ENCODE results near the gene HCN4.

HCN4 gene

DNA sequence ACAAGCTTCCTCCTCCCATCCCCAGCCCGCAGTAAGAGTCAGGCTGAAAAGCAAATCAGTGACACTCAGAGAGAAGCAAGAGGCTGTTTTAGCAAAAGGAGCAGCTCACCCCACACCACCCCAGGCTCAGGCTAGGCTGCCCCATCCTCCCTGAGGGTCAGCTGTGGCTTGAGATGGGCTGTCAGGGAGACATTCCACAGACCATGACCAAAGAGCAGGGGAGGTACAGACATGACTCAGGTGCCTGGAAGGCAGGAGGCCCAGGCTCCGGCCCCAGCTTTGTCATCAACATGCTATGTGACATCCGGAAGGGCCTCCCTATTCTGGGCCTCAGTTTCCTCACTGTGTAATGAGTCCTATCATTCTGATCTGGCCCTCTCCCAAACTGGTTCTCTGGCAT lies 24.7 kb downstream of the HCN4 start:
- peaks cover 15% of the 10 kb centered on the region for H3K9me3 Mint-ChIP-seq
- peaks cover 3% of the 10 kb centered on the region for H3K27me3 Mint-ChIP-seq
- no peak overlapping the region for H3K4me3 Mint-ChIP-seq
- no peaks in the 10 kb centered on the region for H3K36me3 Mint-ChIP-seq (ENCODE audit: low read depth)
- no peak overlapping the region for H3K27ac Mint-ChIP-seq
- no peaks in the 10 kb centered on the region for H3K4me1 Mint-ChIP-seq (ENCODE audit: low read depth)

DNA sequence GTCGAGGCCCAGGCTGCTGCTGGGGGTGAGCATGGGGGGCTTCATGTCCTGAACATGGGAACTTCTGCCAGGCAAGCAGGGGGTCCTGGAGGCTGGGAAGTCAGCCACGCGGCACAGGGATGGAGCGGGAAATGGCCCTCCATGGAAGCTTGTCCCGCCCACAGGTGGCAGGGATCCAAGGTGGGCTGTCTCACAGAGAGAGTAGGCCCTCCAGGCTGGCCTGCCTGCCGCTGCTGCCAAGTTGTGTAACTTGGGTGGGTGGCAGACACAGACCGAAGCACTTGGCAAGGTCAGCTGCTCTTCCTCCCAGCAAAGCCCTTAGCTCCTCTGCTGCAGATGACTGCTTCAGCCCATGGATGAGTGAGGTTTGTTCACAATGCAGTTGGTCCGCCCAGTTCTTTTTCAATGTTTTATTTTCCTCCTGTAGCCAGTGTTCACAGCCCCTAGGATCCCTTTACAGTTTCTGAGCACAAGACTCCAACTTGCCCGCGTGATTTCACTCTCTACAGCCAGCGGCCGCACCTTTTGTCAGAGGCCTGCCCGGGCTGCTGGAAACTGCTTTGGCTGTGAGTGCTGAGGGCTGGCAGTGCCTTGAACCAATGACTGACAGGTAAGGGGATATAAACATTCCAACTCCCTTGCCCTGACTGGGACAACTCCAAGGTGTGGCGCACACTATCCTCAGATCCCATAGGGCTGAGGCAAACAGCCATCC lies 26.7 kb downstream of the HCN4 start:
- Mint-ChIP-seq H3K36me3 (ENCODE audit: low read depth) (no peaks in the 10 kb centered on the region), H3K4me1 (ENCODE audit: low read depth) (no peaks in the 10 kb centered on the region), H3K27me3 (peaks cover 3% of the 10 kb centered on the region), H3K27ac (no peak overlapping the region), H3K4me3 (no peak overlapping the region), H3K9me3 (peaks cover 11% of the 10 kb centered on the region)

DNA sequence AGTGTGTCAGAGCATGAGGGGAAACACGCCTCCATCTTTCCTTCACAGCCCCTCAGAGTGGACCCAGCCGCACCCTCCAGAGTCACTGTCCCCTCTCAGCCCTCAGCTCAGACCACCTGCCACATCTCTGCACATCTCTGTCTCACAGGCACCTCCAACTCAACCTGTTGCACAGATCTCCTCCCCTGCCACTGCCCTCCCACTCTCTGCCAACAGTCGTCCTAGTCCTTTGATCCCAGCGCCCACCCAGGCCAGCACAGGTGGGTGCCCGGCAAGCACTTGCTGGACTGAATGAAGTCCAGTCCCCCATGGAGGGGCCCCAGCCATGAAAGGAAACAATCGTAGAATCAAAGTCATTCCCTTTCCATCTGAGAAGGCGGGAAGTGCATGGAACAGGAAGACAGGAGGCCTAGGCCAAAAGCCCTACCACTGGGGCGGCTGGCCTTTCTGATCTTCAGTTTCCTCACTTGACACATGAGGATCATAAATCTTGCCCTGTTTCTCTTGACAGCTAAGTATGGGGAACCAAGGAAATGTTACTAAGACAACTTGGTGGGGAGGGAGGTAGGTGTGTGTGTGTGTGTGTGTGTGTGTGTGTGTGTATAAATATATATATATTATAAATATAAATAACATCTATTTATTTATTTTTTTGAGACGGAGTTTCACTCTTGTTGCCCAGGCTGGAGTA lies 28.1 kb downstream of the HCN4 start:
- Mint-ChIP-seq H3K4me3 (no peak overlapping the region), H3K27ac (no peak overlapping the region), H3K4me1 (ENCODE audit: low read depth) (no peaks in the 10 kb centered on the region), H3K36me3 (ENCODE audit: low read depth) (no peaks in the 10 kb centered on the region), H3K27me3 (no peaks in the 10 kb centered on the region), H3K9me3 (peaks cover 11% of the 10 kb centered on the region)

DNA sequence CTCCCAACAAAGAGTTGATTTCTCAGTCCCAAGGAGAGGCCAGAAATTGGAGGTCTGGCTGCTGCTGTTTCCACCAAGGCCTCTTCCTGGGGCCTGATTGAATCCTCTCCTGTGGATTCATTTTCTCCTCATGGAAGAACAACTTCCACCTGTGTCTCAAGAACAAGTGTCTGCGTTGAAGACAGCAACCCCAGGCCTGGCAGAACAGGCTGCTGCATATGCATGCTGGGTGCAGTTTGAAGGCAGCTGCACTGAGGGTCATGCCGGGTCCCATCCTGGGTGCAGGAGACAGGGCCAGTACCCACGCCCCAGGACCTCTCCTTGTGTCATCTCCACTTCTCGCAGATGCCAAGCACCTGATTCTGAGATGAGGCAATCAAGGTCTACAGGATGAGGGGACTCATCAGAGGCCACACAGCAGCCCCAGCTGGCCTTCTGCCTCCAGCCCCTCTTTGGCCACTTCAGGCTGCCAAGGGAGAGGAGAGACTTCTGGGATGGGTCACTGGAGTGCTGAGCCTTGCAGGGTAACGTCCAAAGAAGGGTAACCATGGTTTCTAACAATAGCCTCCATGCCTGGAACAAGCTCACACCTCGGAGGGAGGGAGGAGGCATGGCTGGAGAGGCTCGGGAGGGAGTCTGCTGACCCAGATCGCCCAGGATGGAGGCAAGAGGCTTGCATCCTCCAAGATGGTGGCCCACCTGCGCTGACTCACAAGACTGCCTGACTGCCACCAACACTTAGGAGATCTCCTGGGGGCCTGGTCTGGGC lies 30.0 kb downstream of the HCN4 start:
- H3K27ac Mint-ChIP-seq, result no peak overlapping the region
- H3K4me1 Mint-ChIP-seq (ENCODE audit: low read depth), result no peaks in the 10 kb centered on the region
- H3K9me3 Mint-ChIP-seq, result peaks cover 9% of the 10 kb centered on the region
- H3K36me3 Mint-ChIP-seq (ENCODE audit: low read depth), result no peaks in the 10 kb centered on the region
- no peak overlapping the region for H3K4me3 Mint-ChIP-seq
- no peaks in the 10 kb centered on the region for H3K27me3 Mint-ChIP-seq

DNA sequence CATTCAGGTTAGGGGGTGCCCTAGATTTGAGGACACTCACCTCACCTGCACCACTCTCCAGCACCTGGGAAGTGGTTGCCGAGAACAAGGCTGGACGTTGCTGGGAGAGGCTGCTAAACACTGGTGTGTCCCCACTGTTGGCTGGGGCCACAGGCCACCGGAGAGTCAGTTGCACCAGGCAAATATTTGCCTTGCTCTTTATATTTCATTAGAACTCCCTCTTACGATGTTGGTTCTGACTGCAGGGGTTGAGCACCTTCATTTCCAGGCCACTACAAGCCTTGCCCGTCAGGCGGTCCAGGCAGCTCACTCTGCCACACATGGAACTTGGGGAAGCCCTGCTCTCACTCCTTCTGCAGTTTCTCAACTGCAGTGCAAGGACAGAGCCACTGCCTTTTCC lies 30.7 kb downstream of the HCN4 start:
- H3K4me1 Mint-ChIP-seq (ENCODE audit: low read depth), result no peaks in the 10 kb centered on the region
- no peaks in the 10 kb centered on the region for H3K27me3 Mint-ChIP-seq
- peaks cover 2% of the 10 kb centered on the region for H3K9me3 Mint-ChIP-seq
- no peak overlapping the region for H3K27ac Mint-ChIP-seq
- no peaks in the 10 kb centered on the region for H3K36me3 Mint-ChIP-seq (ENCODE audit: low read depth)
- H3K4me3 Mint-ChIP-seq, result no peak overlapping the region

- Mint-ChIP-seq H3K27ac (no peak overlapping the region), H3K4me3 (no peak overlapping the region), H3K36me3 (ENCODE audit: low read depth) (no peaks in the 10 kb centered on the region), H3K4me1 (ENCODE audit: low read depth) (no peaks in the 10 kb centered on the region), H3K9me3 (no peaks in the 10 kb centered on the region), H3K27me3 (no peaks in the 10 kb centered on the region)
Observed at GRCh38 chr15:73337187-73337586, 31.6 kb downstream of the HCN4 start.

DNA sequence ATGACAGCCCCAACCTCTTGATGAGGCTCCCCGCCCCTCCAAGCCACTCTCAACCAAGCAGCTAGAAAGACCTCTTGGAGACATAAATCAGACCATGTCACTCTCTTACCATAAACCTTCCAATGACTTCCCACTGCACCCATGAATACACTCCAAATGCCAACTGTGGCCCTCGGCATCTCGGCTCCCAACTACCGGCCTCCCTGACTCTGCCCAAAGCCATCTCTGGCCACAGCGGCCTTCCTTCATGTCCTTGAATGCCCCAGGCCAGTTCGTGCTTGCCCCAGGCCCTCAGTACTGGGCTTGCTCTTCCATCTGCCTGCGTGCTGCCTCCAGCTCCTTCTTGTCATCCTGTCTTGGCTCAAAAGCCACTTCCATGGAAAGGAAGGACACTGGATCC lies 32.0 kb downstream of the HCN4 start:
- Mint-ChIP-seq H3K4me1 (ENCODE audit: low read depth) (no peaks in the 10 kb centered on the region), H3K36me3 (ENCODE audit: low read depth) (no peaks in the 10 kb centered on the region), H3K9me3 (no peaks in the 10 kb centered on the region), H3K4me3 (no peak overlapping the region), H3K27me3 (no peaks in the 10 kb centered on the region), H3K27ac (no peak overlapping the region)

DNA sequence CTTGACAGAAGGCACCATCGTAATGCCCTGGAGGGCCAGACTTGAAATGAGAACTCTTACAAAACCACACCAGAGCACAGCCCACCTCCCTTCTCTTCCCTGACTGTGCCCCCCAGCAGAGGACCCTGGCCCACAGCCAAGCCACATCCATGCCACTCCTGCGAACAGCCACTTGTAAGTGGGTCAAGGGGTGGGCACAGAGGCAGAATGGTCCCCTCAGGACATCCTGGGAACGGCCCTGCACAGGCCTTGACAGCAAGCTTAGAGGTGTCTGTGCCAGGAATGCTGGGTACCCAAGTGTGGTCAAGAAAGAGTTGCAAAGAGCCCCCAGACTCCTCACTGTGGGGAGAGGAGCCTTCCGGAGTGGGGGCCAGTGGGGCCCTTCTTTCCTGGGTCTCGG lies 33.3 kb downstream of the HCN4 start:
- Mint-ChIP-seq H3K27ac (no peak overlapping the region), H3K4me3 (no peak overlapping the region), H3K36me3 (ENCODE audit: low read depth) (no peaks in the 10 kb centered on the region), H3K4me1 (ENCODE audit: low read depth) (no peaks in the 10 kb centered on the region), H3K9me3 (no peaks in the 10 kb centered on the region), H3K27me3 (no peaks in the 10 kb centered on the region)

DNA sequence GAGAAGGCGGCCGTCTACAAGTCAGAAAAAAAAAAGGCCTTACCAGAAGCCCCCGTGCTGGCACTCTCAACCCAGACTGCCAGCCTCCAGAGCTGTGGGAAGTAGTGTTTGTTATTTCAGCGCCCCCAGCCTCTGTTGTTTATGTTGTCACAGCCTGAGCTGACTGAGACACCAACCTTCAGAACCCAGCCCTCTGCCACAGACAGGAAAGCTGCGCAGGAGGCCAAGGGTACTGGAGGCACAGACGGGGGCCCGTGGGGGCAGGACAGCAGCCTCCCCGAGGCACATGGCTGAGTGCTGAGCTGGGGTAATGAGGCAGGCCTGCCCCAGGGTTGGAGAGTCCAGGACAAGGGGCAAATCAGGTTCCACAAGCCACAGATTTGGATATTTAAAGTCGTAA lies 33.7 kb downstream of the HCN4 start:
- H3K27me3 Mint-ChIP-seq, result no peaks in the 10 kb centered on the region
- H3K27ac Mint-ChIP-seq, result no peak overlapping the region
- H3K4me1 Mint-ChIP-seq (ENCODE audit: low read depth), result no peaks in the 10 kb centered on the region
- no peaks in the 10 kb centered on the region for H3K36me3 Mint-ChIP-seq (ENCODE audit: low read depth)
- no peaks in the 10 kb centered on the region for H3K9me3 Mint-ChIP-seq
- no peak overlapping the region for H3K4me3 Mint-ChIP-seq

DNA sequence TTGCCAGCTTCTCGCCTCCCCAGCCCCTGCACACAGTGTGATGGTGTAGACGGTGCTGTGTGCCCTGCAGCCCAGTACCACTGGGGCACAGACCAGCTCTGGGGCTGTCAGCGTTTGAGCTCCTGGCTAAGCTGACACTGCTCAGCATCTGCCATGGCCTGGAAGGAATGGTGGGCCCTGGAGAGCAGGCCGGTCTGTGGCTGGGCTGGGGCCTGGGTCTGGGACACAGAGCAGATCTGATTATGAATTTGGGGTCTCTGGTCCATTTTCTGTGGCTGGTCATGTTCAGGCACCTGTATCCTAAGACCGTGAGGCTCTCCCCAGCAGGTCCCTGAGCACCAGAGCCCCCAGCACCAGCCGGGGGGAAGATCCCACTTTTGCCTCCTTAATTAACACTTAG lies 34.7 kb downstream of the HCN4 start:
- H3K4me1 Mint-ChIP-seq (ENCODE audit: low read depth), result no peaks in the 10 kb centered on the region
- H3K36me3 Mint-ChIP-seq (ENCODE audit: low read depth), result no peaks in the 10 kb centered on the region
- no peaks in the 10 kb centered on the region for H3K27me3 Mint-ChIP-seq
- H3K9me3 Mint-ChIP-seq, result no peaks in the 10 kb centered on the region
- no peak overlapping the region for H3K27ac Mint-ChIP-seq
- no peak overlapping the region for H3K4me3 Mint-ChIP-seq

DNA sequence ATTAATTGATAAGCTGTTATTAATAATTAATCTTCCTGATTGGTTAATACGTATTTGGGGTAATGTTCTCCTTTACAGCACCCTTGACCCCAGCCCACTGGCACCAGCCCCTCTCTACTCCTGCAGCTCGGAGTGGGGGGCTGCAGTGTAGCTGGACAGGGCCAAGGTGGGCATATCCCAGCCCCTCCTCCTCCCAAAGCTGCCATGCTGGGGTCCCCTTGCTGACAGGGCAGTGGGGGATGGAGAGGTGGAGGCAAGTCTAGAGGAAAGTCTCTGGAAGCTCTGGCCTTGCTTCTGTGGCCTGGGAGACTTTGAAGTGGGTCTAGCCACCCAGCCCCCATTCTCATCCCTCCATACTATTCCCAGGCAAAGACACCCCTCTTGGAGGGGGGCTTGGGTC lies 35.8 kb downstream of the HCN4 start:
- Mint-ChIP-seq H3K27me3 (no peaks in the 10 kb centered on the region), H3K27ac (no peak overlapping the region)

DNA sequence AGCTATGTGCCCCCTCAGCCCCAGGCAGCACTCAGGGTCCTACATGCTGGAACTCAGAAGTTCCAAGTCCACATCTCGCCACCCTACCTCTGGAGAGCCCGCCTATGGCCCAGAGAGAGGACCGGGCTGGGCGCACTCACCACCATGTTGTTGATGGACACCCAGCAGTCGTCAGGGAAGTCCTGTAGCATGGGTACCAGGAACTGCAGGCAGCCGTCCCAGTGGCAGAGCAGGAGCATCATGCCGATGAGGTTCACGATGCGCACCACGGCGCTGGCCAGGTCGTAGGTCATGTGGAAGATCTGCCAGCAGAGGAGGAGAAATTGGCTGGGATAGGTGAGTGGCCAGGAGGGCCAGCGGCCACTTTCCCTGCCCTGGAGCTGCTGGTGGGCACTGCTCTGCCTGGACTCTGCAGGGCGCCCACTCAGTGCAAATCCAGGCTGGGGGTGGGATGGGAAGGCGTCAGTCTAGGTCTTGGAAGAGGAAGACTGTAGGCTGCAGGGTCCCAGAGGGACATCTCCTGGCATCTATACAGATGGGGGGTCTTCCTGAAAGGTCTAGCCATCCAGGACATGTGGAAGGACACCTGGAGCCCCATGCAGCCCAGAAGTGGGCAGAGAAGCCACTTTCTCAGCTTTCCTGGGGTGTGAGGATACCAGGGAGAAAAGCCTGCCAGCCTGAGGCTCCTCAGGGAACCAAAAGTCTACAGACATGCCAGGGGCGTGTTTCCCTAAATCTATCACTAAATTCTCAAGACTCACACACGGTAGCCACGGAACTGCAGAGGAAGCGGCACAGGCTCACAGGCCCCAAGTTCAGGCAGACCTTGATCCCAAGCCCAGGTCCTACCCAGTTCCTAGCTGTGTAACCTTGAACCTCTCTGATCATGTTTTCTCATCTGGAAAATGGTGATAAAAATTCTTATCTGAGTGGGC lies 36.5 kb downstream of the HCN4 start:
- Mint-ChIP-seq H3K27me3 (no peaks in the 10 kb centered on the region), H3K4me1 (ENCODE audit: low read depth) (no peaks in the 10 kb centered on the region), H3K4me3 (no peak overlapping the region), H3K27ac (no peak overlapping the region), H3K9me3 (no peaks in the 10 kb centered on the region), H3K36me3 (ENCODE audit: low read depth) (no peaks in the 10 kb centered on the region)

More for the DNA sequence above, 35.8 kb downstream of the HCN4 start:
- no peak overlapping the region for H3K4me3 Mint-ChIP-seq
- no peaks in the 10 kb centered on the region for H3K4me1 Mint-ChIP-seq (ENCODE audit: low read depth)
- no peaks in the 10 kb centered on the region for H3K36me3 Mint-ChIP-seq (ENCODE audit: low read depth)
- H3K9me3 Mint-ChIP-seq, result no peaks in the 10 kb centered on the region

- no peaks in the 10 kb centered on the region for H3K36me3 Mint-ChIP-seq (ENCODE audit: low read depth)
- H3K27ac Mint-ChIP-seq, result no peak overlapping the region
- no peaks in the 10 kb centered on the region for H3K9me3 Mint-ChIP-seq
- no peaks in the 10 kb centered on the region for H3K4me1 Mint-ChIP-seq (ENCODE audit: low read depth)
- no peak overlapping the region for H3K4me3 Mint-ChIP-seq
- H3K27me3 Mint-ChIP-seq, result no peaks in the 10 kb centered on the region
Observed at GRCh38 chr15:73331501-73331900, 37.3 kb downstream of the HCN4 start.

- no peaks in the 10 kb centered on the region for H3K36me3 Mint-ChIP-seq (ENCODE audit: low read depth)
- no peak overlapping the region for H3K27ac Mint-ChIP-seq
- H3K9me3 Mint-ChIP-seq, result no peaks in the 10 kb centered on the region
- H3K27me3 Mint-ChIP-seq, result peaks cover 3% of the 10 kb centered on the region
- peaks cover 4% of the 10 kb centered on the region for H3K4me1 Mint-ChIP-seq (ENCODE audit: low read depth)
- H3K4me3 Mint-ChIP-seq, result no peak overlapping the region
Observed at GRCh38 chr15:73330206-73331051, 38.3 kb downstream of the HCN4 start.
